Mammary epithelial cell (primary cell): ENCODE measurements around the gene HS2ST1.

Experiments used
- CTCF ChIP-seq, 2 donors: IDR thresholded peaks in 1 of 2; conservative IDR thresholded peaks in 1 of 2; 2 replicates each; pipeline ENCODE4 v1.5.1; 2011 to 2012; ENCODE audit warnings: inconsistent platforms in 2 of 2, low read length in 2 of 2, mild to moderate bottlenecking in 2 of 2, control low read depth in 1 of 2, low read depth in 1 of 2; ENCODE audit not compliant: insufficient read depth in 1 of 2; ENCODE audit errors: extremely low read depth in 1 of 2
- EZH2 ChIP-seq: IDR thresholded peaks from 2 replicates; pipeline ENCODE4 v1.6.1; 2012; ENCODE audit warnings: low read length, inconsistent platforms, borderline replicate concordance

- TF ChIP-seq CTCF (conservative IDR thresholded peaks at IDR 0.05 in 1 of 2, IDR thresholded peaks at IDR 0.05 in 1 of 2; ENCODE audit: extremely low read depth in 1 of 2, insufficient read depth in 1 of 2, low read depth in 1 of 2, low read length in 2 of 2) (no peak), EZH2 (no peak)
These were observed 57.8 kb downstream of the HS2ST1 start for GRCh38 chr1:86972262-86972661.
